CD14-positive monocyte (primary cell): ENCODE data around the gene SUN3. TPM values are rescaled to one million over a fixed set of nuclear protein-coding genes. Genes with fewer than 3 reads are reported as not detected.
"Not testable (repeated sequence)": the region's sequence is repeated elsewhere in the genome, so short reads cannot be mapped to it uniquely, and the experiment has no call there.

Source experiments
- DNase-seq, 3 donors: peaks; one replicate each; pipeline ENCODE4 v3.0.0-alpha.2; 2011 to 2022
- H2AFZ ChIP-seq: 2 replicates; pipeline ENCODE4 v1.6.0; 2012; ENCODE audit warnings: mild to moderate bottlenecking, low read depth, low read length, inconsistent platforms; ENCODE audit not compliant: insufficient read depth, poor library complexity, severe bottlenecking
- H3K27ac ChIP-seq, 2 donors: 1 replicate in 1 of 2; 2 replicates in 1 of 2; pipeline ENCODE4 v1.5.1; 2012 to 2013; ENCODE audit warnings: low read length in 2 of 2, control low read depth in 1 of 2, inconsistent platforms in 1 of 2, low read depth in 1 of 2, mild to moderate bottlenecking in 1 of 2
- H3K27me3 ChIP-seq, 2 donors: one replicate each; pipeline versions ENCODE4 v1.6.0 to v1.6.1; 2011 to 2013; ENCODE audit warnings: low read length in 2 of 2; ENCODE audit not compliant: control insufficient read depth in 2 of 2, insufficient read depth in 2 of 2
- H3K36me3 ChIP-seq, 2 donors: replicated peaks in 1 of 2; 1 replicate in 1 of 2; 2 replicates in 1 of 2; pipeline versions ENCODE4 v1.5.1 to v1.6.1; 2012 to 2013; ENCODE audit warnings: low read length in 2 of 2, control low read depth in 1 of 2, inconsistent platforms in 1 of 2, mild to moderate bottlenecking in 1 of 2; ENCODE audit not compliant: insufficient read depth in 2 of 2, control insufficient read depth in 1 of 2
- H3K4me1 ChIP-seq, 2 donors: 1 replicate in 1 of 2; 2 replicates in 1 of 2; pipeline versions ENCODE4 v1.5.1 to v1.6.1; 2012 to 2013; ENCODE audit warnings: low read length in 2 of 2, control low read depth in 1 of 2, inconsistent platforms in 1 of 2, mild to moderate bottlenecking in 1 of 2, moderate library complexity in 1 of 2; ENCODE audit not compliant: insufficient read depth in 2 of 2, control insufficient read depth in 1 of 2
- H3K4me2 ChIP-seq: replicated peaks from 2 replicates; pipeline ENCODE3; 2012; ENCODE audit warnings: low read length, moderate library complexity, mild to moderate bottlenecking; ENCODE audit not compliant: poor library complexity, severe bottlenecking; ENCODE audit errors: extremely low read depth
- H3K4me3 ChIP-seq, 3 experiments: fragments of 200-600 bp in 1 of 3; sonication (generic) in 1 of 3; replicated peaks in 1 of 3; 1 replicate in 2 of 3; 2 replicates in 1 of 3; pipeline ENCODE4 v1.5.1; 2011 to 2013; ENCODE audit warnings: low read length in 3 of 3, mild to moderate bottlenecking in 3 of 3, control low read depth in 2 of 3, low read depth in 2 of 3, inconsistent platforms in 1 of 3, moderate library complexity in 1 of 3
- H3K79me2 ChIP-seq: 2 replicates; pipeline ENCODE4 v1.6.0; 2012; ENCODE audit warnings: mild to moderate bottlenecking, control low read depth, inconsistent platforms, low read length, moderate library complexity; ENCODE audit not compliant: insufficient read depth
- H3K9ac ChIP-seq: 2 replicates; pipeline ENCODE4 v1.6.0; 2017; ENCODE audit warnings: low read length, mild to moderate bottlenecking; ENCODE audit not compliant: insufficient read depth, poor library complexity, severe bottlenecking
- H3K9me3 ChIP-seq, 2 donors: replicated peaks in 1 of 2; 1 replicate in 1 of 2; 2 replicates in 1 of 2; pipeline versions ENCODE4 v1.5.1 to v1.6.1; 2012 to 2013; ENCODE audit warnings: low read length in 2 of 2, control low read depth in 1 of 2; ENCODE audit not compliant: control insufficient read depth in 1 of 2, insufficient read depth in 1 of 2
- H4K20me1 ChIP-seq: 2 replicates; pipeline ENCODE4 v1.6.0; 2012; ENCODE audit warnings: mild to moderate bottlenecking, low read length, control low read depth, moderate library complexity; ENCODE audit not compliant: insufficient read depth
- H3K27ac Mint-ChIP-seq, 7 donors: one replicate each; pipeline ENCODE4 v1.8.0; 2020; ENCODE audit warnings: mild to moderate bottlenecking in 7 of 7, mixed read lengths in 7 of 7, moderate library complexity in 6 of 7, inconsistent platforms in 2 of 7
- H3K27me3 Mint-ChIP-seq, 3 donors: one replicate each; pipeline ENCODE4 v1.8.0; 2021 to 2022; ENCODE audit warnings: low read depth in 3 of 3, mild to moderate bottlenecking in 3 of 3, mixed read lengths in 3 of 3, moderate library complexity in 3 of 3, inconsistent platforms in 1 of 3
- H3K36me3 Mint-ChIP-seq, 2 donors: one replicate each; pipeline ENCODE4 v1.8.0; 2020; ENCODE audit warnings: mixed read lengths in 2 of 2, inconsistent platforms in 1 of 2, mild to moderate bottlenecking in 1 of 2
- H3K4me1 Mint-ChIP-seq: one replicate; pipeline ENCODE4 v1.8.0; 2020; ENCODE audit warnings: mild to moderate bottlenecking, mixed read lengths
- H3K4me3 Mint-ChIP-seq, 2 donors: one replicate each; pipeline ENCODE4 v1.8.0; 2020; ENCODE audit warnings: mild to moderate bottlenecking in 2 of 2, mixed read lengths in 2 of 2, moderate library complexity in 1 of 2
- H3K9me3 Mint-ChIP-seq, 7 donors: one replicate each; pipeline ENCODE4 v1.8.0; 2020 to 2022; ENCODE audit warnings: mixed read lengths in 7 of 7, mild to moderate bottlenecking in 6 of 7, moderate library complexity in 6 of 7, inconsistent platforms in 2 of 7
- WGBS: methylation state at CpG from one replicate; pipeline ENCODE4 v1.1.5; 2013; ENCODE audit warnings: missing lambda C conversion rate; ENCODE audit not compliant: insufficient coverage; 5-methylcytosine and 5-hydroxymethylcytosine counted together
- intact Hi-C, 2 donors: fragments of 100-400 bp; cut with micrococcal nuclease; formaldehyde crosslinking; loops; one replicate each; pipeline versions ENCODE4 v1.15.0 to v1.15.1; 2023
- polyA plus RNA-seq, 3 donors: library from polyadenylated mRNA; depleted of rRNA in 1 of 3; unstranded in 2 of 3; stranded (reverse) in 1 of 3; fragments of 300-500 nt in 2 of 3; fragments of >200 nt in 1 of 3; fragmentation: Illumina TruSeq in 2 of 3; gene quantifications; 1 replicate in 2 of 3; 2 replicates in 1 of 3; pipeline ENCODE4 v1.2.3, GENCODE V29; 2012 to 2021
- TF ChIP-seq, protein P1 (sequence below): fragments of 200-600 bp; IDR thresholded peaks from one replicate; pipeline ENCODE4 v1.8.0; 2022; ENCODE audit warnings: antibody characterized with exemption, mild to moderate bottlenecking

Gene SUN3
- polyA plus RNA-seq, 3 donors: not detected

DNA sequence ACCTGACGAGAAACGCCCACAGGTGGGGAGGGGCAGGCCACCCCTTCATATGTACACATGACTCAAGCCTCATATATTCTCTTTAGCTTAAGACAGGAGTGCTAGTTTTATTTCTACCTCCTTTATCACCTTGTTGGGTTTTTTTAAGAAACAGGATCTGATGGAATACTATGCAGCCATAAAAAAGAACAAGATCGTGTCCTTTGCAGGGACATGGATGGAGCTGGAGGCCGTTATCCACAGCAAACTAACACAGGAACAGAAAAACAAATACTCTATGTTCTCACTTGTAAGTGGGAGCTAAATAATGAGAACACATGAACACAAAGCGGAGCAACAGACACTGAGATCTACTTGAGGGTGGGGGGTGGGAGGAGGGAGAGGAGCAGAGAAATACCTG is 38.3 kb downstream of the SUN3 start:
- Histone ChIP-seq H3K9me3 (no peaks in the 10 kb centered on the region), H4K20me1 (no peaks in the 10 kb centered on the region), H3K4me2 (no peak overlapping the region), H3K36me3 (no peaks in the 10 kb centered on the region), H3K79me2 (no peaks in the 10 kb centered on the region), H2AFZ (peak overlapping the region; percentile 94), H3K4me3 (no peak overlapping the region), H3K27me3 (no peaks in the 10 kb centered on the region), H3K4me1 (peaks cover 6 to 12% of the 10 kb centered on the region in 2 donors), H3K9ac (no peak overlapping the region), H3K27ac (no peak overlapping the region)
- H3K27me3 Mint-ChIP-seq: peaks cover 0 to 3% (median 0%) of the 10 kb centered on the region in 3 donors
- intact Hi-C loops: loop anchor here in 1 of 2 donors (5.0 kb wide), 1 partner anchor 117 kb away; no protein-coding TSS in a partner anchor
- DNase-seq: no peak
- H3K36me3 Mint-ChIP-seq: no peaks in the 10 kb centered on the region
- H3K27ac Mint-ChIP-seq: peak overlapping the region in 1 of 7 donors; percentile 32
- no peak overlapping the region for H3K4me3 Mint-ChIP-seq
- TF ChIP-seq, protein P1, sequence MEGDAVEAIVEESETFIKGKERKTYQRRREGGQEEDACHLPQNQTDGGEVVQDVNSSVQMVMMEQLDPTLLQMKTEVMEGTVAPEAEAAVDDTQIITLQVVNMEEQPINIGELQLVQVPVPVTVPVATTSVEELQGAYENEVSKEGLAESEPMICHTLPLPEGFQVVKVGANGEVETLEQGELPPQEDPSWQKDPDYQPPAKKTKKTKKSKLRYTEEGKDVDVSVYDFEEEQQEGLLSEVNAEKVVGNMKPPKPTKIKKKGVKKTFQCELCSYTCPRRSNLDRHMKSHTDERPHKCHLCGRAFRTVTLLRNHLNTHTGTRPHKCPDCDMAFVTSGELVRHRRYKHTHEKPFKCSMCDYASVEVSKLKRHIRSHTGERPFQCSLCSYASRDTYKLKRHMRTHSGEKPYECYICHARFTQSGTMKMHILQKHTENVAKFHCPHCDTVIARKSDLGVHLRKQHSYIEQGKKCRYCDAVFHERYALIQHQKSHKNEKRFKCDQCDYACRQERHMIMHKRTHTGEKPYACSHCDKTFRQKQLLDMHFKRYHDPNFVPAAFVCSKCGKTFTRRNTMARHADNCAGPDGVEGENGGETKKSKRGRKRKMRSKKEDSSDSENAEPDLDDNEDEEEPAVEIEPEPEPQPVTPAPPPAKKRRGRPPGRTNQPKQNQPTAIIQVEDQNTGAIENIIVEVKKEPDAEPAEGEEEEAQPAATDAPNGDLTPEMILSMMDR: no peak
- peaks cover 0 to 4% (median 0%) of the 10 kb centered on the region in 7 donors for H3K9me3 Mint-ChIP-seq
- peaks cover 18% of the 10 kb centered on the region for H3K4me1 Mint-ChIP-seq
- WGBS: no CpG with 5 or more reads among the region's 5 CpGs

DNA sequence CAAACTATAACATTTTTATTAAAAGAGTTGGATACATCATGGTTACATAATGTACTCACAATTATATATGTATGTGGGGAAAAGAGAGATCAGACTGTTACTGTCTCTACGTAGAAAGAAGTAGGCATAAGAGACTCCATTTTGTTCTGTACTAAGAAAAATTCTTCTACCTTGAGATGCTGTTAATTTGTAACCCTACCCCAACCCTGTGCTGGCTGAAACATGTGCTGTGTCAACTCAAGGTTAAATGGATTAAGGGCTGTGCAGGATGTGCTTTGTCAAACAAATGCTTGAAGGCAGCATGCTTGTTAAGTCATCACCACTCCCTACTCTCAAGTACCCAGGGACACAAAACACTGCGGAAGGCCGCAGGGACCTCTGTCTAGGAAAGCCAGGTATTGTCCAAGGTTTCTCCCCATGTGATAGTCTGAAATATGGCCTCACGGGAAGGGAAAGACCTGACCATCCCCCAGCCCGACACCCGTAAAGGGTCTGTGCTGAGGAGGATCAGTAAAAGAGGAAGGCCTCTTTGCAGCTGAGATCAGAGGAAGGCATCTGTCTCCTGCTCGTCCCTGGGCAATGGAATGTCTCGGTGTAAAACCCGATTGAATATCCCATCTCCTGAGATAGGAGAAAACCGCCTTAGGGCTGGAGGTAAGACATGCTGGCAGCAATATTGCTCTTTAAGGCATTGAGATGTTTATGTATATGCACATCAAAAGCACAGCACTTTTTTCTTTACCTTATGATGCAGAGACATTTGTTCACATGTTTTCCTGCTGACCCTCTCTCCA is 39.1 kb downstream of the SUN3 start:
- not testable (repeated sequence) for H3K4me2 ChIP-seq, H3K4me3 ChIP-seq, H3K27ac Mint-ChIP-seq, H2AFZ ChIP-seq, DNase-seq, H3K9me3 Mint-ChIP-seq, H3K79me2 ChIP-seq, H3K27me3 ChIP-seq, H3K9me3 ChIP-seq, H3K36me3 ChIP-seq, H3K27ac ChIP-seq, H3K36me3 Mint-ChIP-seq, H4K20me1 ChIP-seq, H3K9ac ChIP-seq, H3K4me3 Mint-ChIP-seq, H3K27me3 Mint-ChIP-seq
- 21% methylated on average over 2 of the region's 10 CpGs for WGBS
- intact Hi-C loops: loop anchor here in 1 of 2 donors (5.0 kb wide), 1 partner anchor 117 kb away; no protein-coding TSS in a partner anchor
- peaks cover 18% of the 10 kb centered on the region for H3K4me1 Mint-ChIP-seq
- peaks cover 6 to 12% of the 10 kb centered on the region in 2 donors for H3K4me1 ChIP-seq
